GM19099 (cell line): ENCODE results near the gene SLC4A4.

ENCODE experiments used
- POLR2A ChIP-seq: IDR thresholded peaks from 3 replicates; pipeline ENCODE4 v1.6.1; 2011; ENCODE audit warnings: low read depth; ENCODE audit not compliant: insufficient read length; ENCODE audit errors: extremely low read depth

The SLC4A4 gene

GRCh38 chr4:71473541-71474240 is 134.9 kb downstream of the SLC4A4 start:
- TF ChIP-seq POLR2A: no peak

GRCh38 chr4:71474731-71475130 is 135.9 kb downstream of the SLC4A4 start:
- no peak for TF ChIP-seq POLR2A

- TF ChIP-seq POLR2A: no peak
Observed at GRCh38 chr4:71476240-71476639, 137.4 kb downstream of the SLC4A4 start.

GRCh38 chr4:71486550-71487343 is 147.9 kb downstream of the SLC4A4 start:
- TF ChIP-seq POLR2A: no peak

- TF ChIP-seq POLR2A: no peak
Observed at GRCh38 chr4:71487344-71487920, 148.6 kb downstream of the SLC4A4 start.

- no peak for TF ChIP-seq POLR2A
Observed at GRCh38 chr4:71494539-71494938, 155.7 kb downstream of the SLC4A4 start.

GRCh38 chr4:71495454-71495853 is 156.6 kb downstream of the SLC4A4 start:
- no peak for TF ChIP-seq POLR2A

GRCh38 chr4:71497078-71497477 is 158.3 kb downstream of the SLC4A4 start:
- no peak for TF ChIP-seq POLR2A

GRCh38 chr4:71498002-71498401 is 159.2 kb downstream of the SLC4A4 start:
- no peak for TF ChIP-seq POLR2A

GRCh38 chr4:71498625-71499024 is 159.8 kb downstream of the SLC4A4 start:
- TF ChIP-seq POLR2A: no peak

- no peak for TF ChIP-seq POLR2A
Observed at GRCh38 chr4:71501992-71502391, 163.2 kb downstream of the SLC4A4 start.

GRCh38 chr4:71518283-71518989 is 179.6 kb downstream of the SLC4A4 start:
- no peak for TF ChIP-seq POLR2A

- no peak for TF ChIP-seq POLR2A
Observed at GRCh38 chr4:71520308-71520707, 181.5 kb downstream of the SLC4A4 start.

GRCh38 chr4:71520850-71521249 is 182.0 kb downstream of the SLC4A4 start:
- TF ChIP-seq POLR2A: no peak

GRCh38 chr4:71524756-71525155 is 185.9 kb downstream of the SLC4A4 start:
- no peak for TF ChIP-seq POLR2A
